Spleen (tissue), 11 donors: ENCODE results near the gene GRIK1. TPM values are rescaled to one million over a fixed set of nuclear protein-coding genes. Genes with fewer than 3 reads are reported as not detected.

Source experiments
- DNase-seq: peaks from one replicate; pipeline ENCODE4 v3.0.0-alpha.2; 2020
- H3K27ac ChIP-seq, 8 donors: fragments of 200-600 bp; sonication (generic) in 7 of 8; 1 replicate in 4 of 8; 2 replicates in 4 of 8; pipeline versions ENCODE4 v1.5.0 to v1.8.0; 2016 to 2021; ENCODE audit warnings: inconsistent platforms in 4 of 8, mild to moderate bottlenecking in 4 of 8, moderate library complexity in 1 of 8
- H3K27me3 ChIP-seq, 7 donors: fragments of 200-600 bp; sonication (generic) in 6 of 7; replicated peaks in 1 of 7; 1 replicate in 4 of 7; 2 replicates in 3 of 7; pipeline versions ENCODE4 v1.5.0 to v1.8.0; 2016 to 2021; ENCODE audit warnings: inconsistent platforms in 3 of 7, mild to moderate bottlenecking in 1 of 7
- H3K36me3 ChIP-seq, 6 donors: fragments of 200-600 bp; sonication (generic) in 5 of 6; 1 replicate in 4 of 6; 2 replicates in 2 of 6; pipeline versions ENCODE4 v1.5.0 to v1.8.0; 2016 to 2021; ENCODE audit warnings: inconsistent platforms in 2 of 6
- H3K4me1 ChIP-seq, 6 donors: fragments of 200-600 bp; sonication (generic) in 5 of 6; 1 replicate in 3 of 6; 2 replicates in 3 of 6; pipeline versions ENCODE4 v1.5.0 to v1.8.0; 2016 to 2021; ENCODE audit warnings: inconsistent platforms in 3 of 6
- H3K4me3 ChIP-seq, 8 donors: fragments of 200-600 bp; sonication (generic) in 7 of 8; 1 replicate in 4 of 8; 2 replicates in 4 of 8; pipeline versions ENCODE4 v1.5.0 to v1.8.0; 2016 to 2021; ENCODE audit warnings: inconsistent platforms in 4 of 8, mild to moderate bottlenecking in 4 of 8, moderate library complexity in 2 of 8
- H3K9me3 ChIP-seq, 8 donors: fragments of 200-600 bp; sonication (generic) in 7 of 8; 1 replicate in 4 of 8; 2 replicates in 4 of 8; pipeline versions ENCODE4 v1.5.0 to v1.8.0; 2016 to 2021; ENCODE audit warnings: inconsistent platforms in 4 of 8
- CTCF ChIP-seq, 11 experiments: fragments of 200-600 bp in 7 of 11; fragments of 450-650 bp in 4 of 11; sonication (generic) in 4 of 11; IDR thresholded peaks in 8 of 11; conservative IDR thresholded peaks in 3 of 11; 1 replicate in 7 of 11; 2 replicates in 4 of 11; pipeline versions ENCODE4 v1.4.0 to v1.8.0; 2016 to 2021; ENCODE audit warnings: antibody characterized with exemption in 11 of 11, inconsistent platforms in 4 of 11, mild to moderate bottlenecking in 1 of 11
- POLR2A ChIP-seq, 3 donors: fragments of 450-650 bp; IDR thresholded peaks; one replicate each; pipeline ENCODE4 v1.5.1; 2017; ENCODE audit warnings: antibody characterized with exemption in 3 of 3, mild to moderate bottlenecking in 1 of 3
- POLR2AphosphoS5 ChIP-seq, 3 donors: sonication (generic); formaldehyde crosslinking; IDR thresholded peaks; one replicate each; pipeline ENCODE4 v1.5.1; 2017; ENCODE audit warnings: antibody characterized with exemption in 3 of 3
- WGBS, 5 donors: extraction: QIAGEN DNeasy Blood & Tissue Kit in 3 of 5; methylation state at CpG; one replicate each; pipeline versions ENCODE4 v1.1.5 to v1.1.7; 2013 to 2018; 5-methylcytosine and 5-hydroxymethylcytosine counted together
- intact Hi-C: fragments of 100-400 bp; cut with DNase I; formaldehyde crosslinking; loops from one replicate; pipeline ENCODE4 v1.15.0; 2023; ENCODE audit warnings: low total_unique reads
- polyA plus RNA-seq, 3 donors: library from polyadenylated mRNA; stranded (reverse); fragments of 200-250 nt; gene quantifications; one replicate each; pipeline ENCODE4 v1.2.1, GENCODE V29; 2013
- total RNA-seq, 7 donors: library from RNA; depleted of rRNA in 3 of 7; stranded (reverse); fragments of >200 nt in 3 of 7; fragmentation: NEBNext Ultra II Directional in 4 of 7; extraction: Animal tissue kit (Norgen Biotek cat#: 25700) in 4 of 7; gene quantifications; one replicate each; pipeline versions ENCODE4 v1.1.0 to v1.2.1, GENCODE V29; 2016 to 2021
- donor health status: healthy with polysubstance abuse.
- donor health status: DM: no; HTN: no; CAD: no; lungs with moderate emphysema.
- donor health status: DM: no; HTN: no; CAD: no.
- donor health status: Bipolar disorder and iron deficiency.
- donor health status: healthy.
- donor health status: DM: no; HTN: no; CAD: no.
- donor health status: DM: yes; HTN: yes; CAD: no.

Gene GRIK1
- total and polyA plus RNA-seq, 10 donors = 0.02 to 0.17 (median 0.04) TPM; not detected in 7

- no peaks in the 10 kb centered on the region for H3K27me3 ChIP-seq
- H3K9me3 ChIP-seq = no peaks in the 10 kb centered on the region
- no peaks in the 10 kb centered on the region for H3K4me1 ChIP-seq
- no peaks in the 10 kb centered on the region for H3K36me3 ChIP-seq
- H3K27ac ChIP-seq = no peak overlapping the region
- DNase-seq = no peak
- WGBS, 5 donors = 64 to 87% (median 70%) methylated on average over 2 of the region's 2 CpGs
- intact Hi-C loops = no loop called here
- no peak overlapping the region for H3K4me3 ChIP-seq
- TF ChIP-seq CTCF (IDR thresholded peaks at IDR 0.05 in 8 of 11, conservative IDR thresholded peaks at IDR 0.05 in 3 of 11) = no peak
- no peak for TF ChIP-seq POLR2AphosphoS5 (IDR thresholded peaks at IDR 0.05)
- no peak for TF ChIP-seq POLR2A (IDR thresholded peaks at IDR 0.05)
Observed at GRCh38 chr21:29888437-29888836, 51.4 kb downstream of the GRIK1 start.

GRCh38 chr21:29887313-29888009 is 52.3 kb downstream of the GRIK1 start:
- H3K4me1 ChIP-seq = no peaks in the 10 kb centered on the region
- H3K36me3 ChIP-seq = no peaks in the 10 kb centered on the region
- H3K9me3 ChIP-seq = no peaks in the 10 kb centered on the region
- intact Hi-C loops = no loop called here
- no peak overlapping the region for H3K4me3 ChIP-seq
- TF ChIP-seq POLR2A (IDR thresholded peaks at IDR 0.05) (no peak), CTCF (IDR thresholded peaks at IDR 0.05 in 8 of 11, conservative IDR thresholded peaks at IDR 0.05 in 3 of 11) (no peak), POLR2AphosphoS5 (IDR thresholded peaks at IDR 0.05) (no peak)
- DNase-seq = no peak
- no peaks in the 10 kb centered on the region for H3K27me3 ChIP-seq
- no peak overlapping the region for H3K27ac ChIP-seq

GRCh38 chr21:29885491-29885890 is 54.3 kb downstream of the GRIK1 start:
- no peaks in the 10 kb centered on the region for H3K36me3 ChIP-seq
- H3K4me1 ChIP-seq = no peaks in the 10 kb centered on the region
- WGBS, 5 donors = 40 to 70% (median 52%) methylated on average over 1 of the region's 1 CpG
- no peak for DNase-seq
- H3K4me3 ChIP-seq = no peak overlapping the region
- H3K9me3 ChIP-seq = no peaks in the 10 kb centered on the region
- TF ChIP-seq POLR2AphosphoS5 (IDR thresholded peaks at IDR 0.05) (no peak), POLR2A (IDR thresholded peaks at IDR 0.05) (no peak), CTCF (IDR thresholded peaks at IDR 0.05 in 8 of 11, conservative IDR thresholded peaks at IDR 0.05 in 3 of 11) (no peak)
- intact Hi-C loops = no loop called here
- H3K27me3 ChIP-seq = no peaks in the 10 kb centered on the region
- H3K27ac ChIP-seq = no peak overlapping the region

- Histone ChIP-seq H3K4me3 (no peak overlapping the region), H3K27me3 (no peaks in the 10 kb centered on the region), H3K4me1 (no peaks in the 10 kb centered on the region), H3K27ac (no peak overlapping the region), H3K9me3 (no peaks in the 10 kb centered on the region), H3K36me3 (no peaks in the 10 kb centered on the region)
- DNase-seq = no peak
- no peak for TF ChIP-seq CTCF (IDR thresholded peaks at IDR 0.05 in 8 of 11, conservative IDR thresholded peaks at IDR 0.05 in 3 of 11)
- TF ChIP-seq POLR2AphosphoS5 (IDR thresholded peaks at IDR 0.05) = no peak
- TF ChIP-seq POLR2A (IDR thresholded peaks at IDR 0.05) = no peak
- intact Hi-C loops = no loop called here
- WGBS, 5 donors = 64 to 83% (median 75%) methylated on average over 1 of the region's 1 CpG
Observed at GRCh38 chr21:29875873-29876272, 63.9 kb downstream of the GRIK1 start.
